ENCODE data around the gene TFEB.
A peak's percentile ranks its signal among the peaks of the same experiment; 100 is the strongest.

TFEB gene

GRCh38 chr6:41638002-41638934, 97.1 kb downstream of the TFEB start, which contains the start of gene MDFI:
TSS of gene MDFI (plus strand) at chr6:41638468. CDS start at chr6:41638750, 282 bp downstream.
- DNase-seq (ENCODE audit: insufficient read length, low spot score) (no peak), FAIRE-seq (no peak)
- no peak for TF ChIP-seq POLR2A (IDR thresholded peaks at IDR 0.05; ENCODE audit: low read depth, low read length)

- no peak for DNase-seq (ENCODE audit: insufficient read length, low spot score)
- no peak for TF ChIP-seq POLR2A (IDR thresholded peaks at IDR 0.05; ENCODE audit: low read depth, low read length)
- FAIRE-seq: no peak
Observed at GRCh38 chr6:41637194-41638001, 98.0 kb downstream of the TFEB start.

- DNase-seq (ENCODE audit: insufficient read length, low spot score) (peak; percentile 85), FAIRE-seq (no peak)
- no peak for TF ChIP-seq POLR2A (IDR thresholded peaks at IDR 0.05; ENCODE audit: low read depth, low read length)
Observed at GRCh38 chr6:41636833-41637193, 98.6 kb downstream of the TFEB start.

GRCh38 chr6:41635365-41635764, 100.0 kb downstream of the TFEB start:
- DNase-seq (ENCODE audit: insufficient read length, low spot score) (no peak), FAIRE-seq (no peak)
- TF ChIP-seq POLR2A (IDR thresholded peaks at IDR 0.05; ENCODE audit: low read depth, low read length): no peak

GRCh38 chr6:41634657-41635056, 100.8 kb downstream of the TFEB start:
- no peak for TF ChIP-seq POLR2A (IDR thresholded peaks at IDR 0.05; ENCODE audit: low read depth, low read length)
- DNase-seq (ENCODE audit: insufficient read length, low spot score): no peak
- FAIRE-seq: no peak

Data from H54 (cell line).